Osteoblast (primary cell): Measurements from ENCODE around the gene TSPAN10. TPM values are rescaled to one million over a fixed set of nuclear protein-coding genes. Genes with fewer than 3 reads are reported as not detected.

ENCODE experiments used
- DNase-seq: peaks from one replicate; pipeline ENCODE4 v3.0.0; 2011; ENCODE audit warnings: low spot score, mixed read lengths; ENCODE audit not compliant: insufficient read length; ENCODE audit errors: missing footprints
- H2AFZ ChIP-seq: 2 replicates; pipeline ENCODE4 v1.6.0; 2011; ENCODE audit warnings: mild to moderate bottlenecking, low read length
- H3K27ac ChIP-seq: 2 replicates; pipeline ENCODE4 v1.5.1; 2011; ENCODE audit warnings: mild to moderate bottlenecking, low read depth, low read length, moderate library complexity
- H3K27me3 ChIP-seq: 2 replicates; pipeline ENCODE4 v1.6.0; 2012; ENCODE audit warnings: mild to moderate bottlenecking, control low read depth, inconsistent platforms, low read length, moderate library complexity; ENCODE audit not compliant: insufficient read depth
- H3K36me3 ChIP-seq: 2 replicates; pipeline ENCODE4 v1.5.1; 2011; ENCODE audit warnings: mild to moderate bottlenecking, low read length, control low read depth, moderate library complexity; ENCODE audit not compliant: insufficient read depth
- H3K4me1 ChIP-seq: 2 replicates; pipeline ENCODE4 v1.5.1; 2011; ENCODE audit warnings: mild to moderate bottlenecking, low read length, control low read depth, moderate library complexity; ENCODE audit not compliant: insufficient read depth
- H3K4me2 ChIP-seq: 2 replicates; pipeline ENCODE4 v1.6.0; 2011; ENCODE audit warnings: mild to moderate bottlenecking, low read length; ENCODE audit not compliant: insufficient read depth
- H3K4me3 ChIP-seq: fragments of 200-600 bp; sonication (generic); 3 replicates; pipeline ENCODE4 v1.5.1; 2012; ENCODE audit warnings: mild to moderate bottlenecking, low read length, inconsistent platforms; ENCODE audit not compliant: insufficient read depth
- H3K79me2 ChIP-seq: 2 replicates; pipeline ENCODE4 v1.6.0; 2012; ENCODE audit warnings: mild to moderate bottlenecking, low read length, control low read depth, inconsistent platforms; ENCODE audit not compliant: insufficient read depth
- H3K9me3 ChIP-seq: 2 replicates; pipeline ENCODE4 v1.5.1; 2011; ENCODE audit warnings: low read depth, low read length, control low read depth
- H4K20me1 ChIP-seq: 2 replicates; pipeline ENCODE4 v1.6.0; 2012; ENCODE audit warnings: mild to moderate bottlenecking, low read length, control low read depth; ENCODE audit not compliant: insufficient read depth
- total RNA-seq: library from RNA; depleted of rRNA; stranded (reverse); fragments of >200 nt; gene quantifications from 2 replicates; pipeline ENCODE4 v1.2.3, GENCODE V29; 2012
- TF ChIP-seq, protein P1 (sequence below): IDR thresholded peaks from 2 replicates; pipeline ENCODE4 v1.5.1; 2011; ENCODE audit warnings: mild to moderate bottlenecking, low read depth, low read length, moderate library complexity; ENCODE audit errors: extremely low read depth

Gene TSPAN10
- total RNA-seq, 1 donor, result 2.9 TPM

DNA sequence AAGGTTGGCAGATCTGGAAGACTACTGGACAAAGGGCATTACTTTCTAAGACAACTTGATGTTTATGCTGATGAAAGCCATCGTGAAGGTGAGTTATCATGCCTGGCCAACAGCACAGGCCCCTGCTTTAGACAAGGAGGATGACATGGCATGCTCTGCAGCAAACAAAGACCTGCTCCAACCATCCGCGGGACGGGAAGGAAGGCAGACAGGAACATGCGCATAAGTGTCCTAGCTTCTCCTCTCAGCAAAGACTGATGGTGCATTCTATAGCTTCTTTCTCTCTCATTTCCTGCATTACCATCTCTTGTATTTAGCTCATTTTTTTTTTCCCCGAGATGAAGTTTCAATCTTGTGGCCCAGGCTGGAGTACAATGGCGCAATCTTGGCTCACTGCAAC, 5.5 kb upstream of the TSPAN10 start:
- no peak overlapping the region for H3K4me2 ChIP-seq
- H4K20me1 ChIP-seq, result peaks cover 44% of the 10 kb centered on the region
- no peaks in the 10 kb centered on the region for H3K27me3 ChIP-seq
- no peak overlapping the region for H2AFZ ChIP-seq
- no peak for DNase-seq
- peaks cover 74% of the 10 kb centered on the region for H3K79me2 ChIP-seq
- peaks cover 28% of the 10 kb centered on the region for H3K36me3 ChIP-seq
- H3K4me1 ChIP-seq, result peaks cover 9% of the 10 kb centered on the region
- no peaks in the 10 kb centered on the region for H3K9me3 ChIP-seq
- H3K4me3 ChIP-seq, result no peak overlapping the region
- TF ChIP-seq, protein P1, sequence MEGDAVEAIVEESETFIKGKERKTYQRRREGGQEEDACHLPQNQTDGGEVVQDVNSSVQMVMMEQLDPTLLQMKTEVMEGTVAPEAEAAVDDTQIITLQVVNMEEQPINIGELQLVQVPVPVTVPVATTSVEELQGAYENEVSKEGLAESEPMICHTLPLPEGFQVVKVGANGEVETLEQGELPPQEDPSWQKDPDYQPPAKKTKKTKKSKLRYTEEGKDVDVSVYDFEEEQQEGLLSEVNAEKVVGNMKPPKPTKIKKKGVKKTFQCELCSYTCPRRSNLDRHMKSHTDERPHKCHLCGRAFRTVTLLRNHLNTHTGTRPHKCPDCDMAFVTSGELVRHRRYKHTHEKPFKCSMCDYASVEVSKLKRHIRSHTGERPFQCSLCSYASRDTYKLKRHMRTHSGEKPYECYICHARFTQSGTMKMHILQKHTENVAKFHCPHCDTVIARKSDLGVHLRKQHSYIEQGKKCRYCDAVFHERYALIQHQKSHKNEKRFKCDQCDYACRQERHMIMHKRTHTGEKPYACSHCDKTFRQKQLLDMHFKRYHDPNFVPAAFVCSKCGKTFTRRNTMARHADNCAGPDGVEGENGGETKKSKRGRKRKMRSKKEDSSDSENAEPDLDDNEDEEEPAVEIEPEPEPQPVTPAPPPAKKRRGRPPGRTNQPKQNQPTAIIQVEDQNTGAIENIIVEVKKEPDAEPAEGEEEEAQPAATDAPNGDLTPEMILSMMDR, result no peak
- no peak overlapping the region for H3K27ac ChIP-seq

DNA sequence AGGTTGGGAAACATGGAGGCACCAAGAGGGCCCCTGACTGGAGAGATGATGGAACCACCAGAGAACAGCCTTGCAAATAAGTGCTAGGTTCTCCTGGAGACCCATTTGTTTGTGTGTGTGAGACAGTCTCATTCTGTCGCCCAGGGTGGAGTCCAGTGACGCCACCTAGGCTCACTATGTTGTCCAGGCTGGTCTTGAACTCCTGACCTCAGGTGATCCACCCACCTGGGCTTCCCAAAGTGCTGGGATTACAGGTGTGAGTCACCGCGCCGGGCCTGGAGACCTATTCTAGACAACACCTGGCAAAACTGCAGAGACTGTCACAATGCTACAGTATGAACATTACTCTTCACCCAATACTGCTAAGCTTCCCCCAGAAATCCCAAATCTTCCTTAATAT, 1.6 kb upstream of the TSPAN10 start:
- Histone ChIP-seq H4K20me1 (peaks cover 34% of the 10 kb centered on the region), H3K27ac (no peak overlapping the region), H3K79me2 (peaks cover 62% of the 10 kb centered on the region), H3K36me3 (peaks cover 2% of the 10 kb centered on the region), H3K4me2 (peak overlapping the region; percentile 81), H3K27me3 (no peaks in the 10 kb centered on the region), H3K4me3 (peak overlapping the region; percentile 91), H2AFZ (no peak overlapping the region), H3K4me1 (peaks cover 13% of the 10 kb centered on the region), H3K9me3 (no peaks in the 10 kb centered on the region)
- DNase-seq, result no peak
- TF ChIP-seq, protein P1, result no peak

DNA sequence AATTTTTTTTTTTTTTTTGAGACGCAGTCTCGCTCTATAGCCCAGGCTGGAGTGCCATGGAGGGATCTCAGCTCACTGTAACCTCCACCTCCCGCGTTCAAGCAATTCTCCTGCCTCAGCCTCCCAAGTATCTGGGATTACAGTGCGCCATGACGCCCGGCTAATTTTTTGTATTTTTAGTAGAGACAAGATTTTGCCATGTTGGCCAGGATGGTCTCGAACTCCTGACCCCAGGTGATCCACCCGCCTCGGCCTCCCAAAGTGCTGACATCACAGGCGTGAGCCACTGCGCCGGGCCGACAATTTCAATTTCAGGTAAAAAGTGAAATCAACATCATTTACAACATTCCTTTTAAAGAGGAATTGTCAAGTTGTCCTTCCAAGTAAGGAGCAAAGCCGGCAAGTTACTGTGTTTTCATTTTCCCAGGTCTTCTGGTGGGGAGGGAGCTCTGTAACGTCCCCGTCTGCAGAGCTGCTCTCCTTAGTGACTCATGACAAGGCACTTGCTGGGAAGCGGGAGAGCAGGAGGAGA, 957 bp upstream of the TSPAN10 start:
- H4K20me1 ChIP-seq, result peaks cover 31% of the 10 kb centered on the region
- peaks cover 58% of the 10 kb centered on the region for H3K79me2 ChIP-seq
- peak overlapping the region; percentile 66 for H2AFZ ChIP-seq
- H3K36me3 ChIP-seq, result peaks cover 2% of the 10 kb centered on the region
- H3K4me3 ChIP-seq, result peak overlapping the region; percentile 91
- no peaks in the 10 kb centered on the region for H3K27me3 ChIP-seq
- peak overlapping the region; percentile 93 for H3K27ac ChIP-seq
- peak overlapping the region; percentile 81 for H3K4me2 ChIP-seq
- peak; percentile 97 for DNase-seq
- no peaks in the 10 kb centered on the region for H3K9me3 ChIP-seq
- peaks cover 13% of the 10 kb centered on the region for H3K4me1 ChIP-seq
- TF ChIP-seq, protein P1, result no peak

DNA sequence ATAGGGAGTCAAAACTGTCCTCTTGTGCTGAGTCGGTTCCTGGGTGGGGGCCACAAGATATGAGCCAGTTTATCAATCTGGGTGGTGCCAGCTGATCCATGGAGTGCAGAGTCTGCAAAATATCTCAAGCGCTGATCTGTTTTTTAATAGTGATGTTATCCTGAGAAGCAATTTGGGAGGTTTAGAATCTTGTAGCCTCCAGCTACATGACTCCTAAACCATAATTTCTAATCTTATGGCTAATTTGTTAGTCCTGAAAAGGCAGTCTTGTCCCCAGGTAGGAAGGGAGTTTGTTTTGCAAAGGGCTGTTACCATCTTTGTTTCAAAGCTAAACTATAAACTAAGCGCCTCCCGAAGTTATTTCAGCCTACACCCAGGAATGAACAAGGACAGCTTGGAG, 1.7 kb downstream of the TSPAN10 start:
- no peak overlapping the region for H3K27ac ChIP-seq
- no peak for DNase-seq
- H3K4me3 ChIP-seq, result no peak overlapping the region

More for the DNA sequence above, 1.7 kb downstream of the TSPAN10 start:
- H4K20me1 ChIP-seq, result peaks cover 20% of the 10 kb centered on the region
- peaks cover 24% of the 10 kb centered on the region for H3K4me1 ChIP-seq
- H3K27me3 ChIP-seq, result no peaks in the 10 kb centered on the region
- no peaks in the 10 kb centered on the region for H3K9me3 ChIP-seq
- TF ChIP-seq, protein P1, result no peak
- no peak overlapping the region for H2AFZ ChIP-seq
- H3K79me2 ChIP-seq, result peaks cover 31% of the 10 kb centered on the region
- H3K4me2 ChIP-seq, result no peak overlapping the region
- H3K36me3 ChIP-seq, result peaks cover 2% of the 10 kb centered on the region
